D721Med (cell line): Measurements from ENCODE around the gene ZKSCAN8.

Experiments used
- DNase-seq: peaks from one replicate; pipeline ENCODE4 v3.0.0; 2011; ENCODE audit warnings: low spot score; ENCODE audit not compliant: insufficient read length
- FAIRE-seq: peaks from 2 replicates; lab custom pipeline; 2011; peaks lifted over from hg19 to GRCh38; lab: Jason Lieb, UNC
- TF ChIP-seq, protein P1 (sequence below): IDR thresholded peaks from 2 replicates; pipeline ENCODE4 v1.5.1; 2012; ENCODE audit warnings: mild to moderate bottlenecking, control low read depth; ENCODE audit not compliant: insufficient read depth; ENCODE audit errors: missing control alignments

ZKSCAN8 gene

DNA sequence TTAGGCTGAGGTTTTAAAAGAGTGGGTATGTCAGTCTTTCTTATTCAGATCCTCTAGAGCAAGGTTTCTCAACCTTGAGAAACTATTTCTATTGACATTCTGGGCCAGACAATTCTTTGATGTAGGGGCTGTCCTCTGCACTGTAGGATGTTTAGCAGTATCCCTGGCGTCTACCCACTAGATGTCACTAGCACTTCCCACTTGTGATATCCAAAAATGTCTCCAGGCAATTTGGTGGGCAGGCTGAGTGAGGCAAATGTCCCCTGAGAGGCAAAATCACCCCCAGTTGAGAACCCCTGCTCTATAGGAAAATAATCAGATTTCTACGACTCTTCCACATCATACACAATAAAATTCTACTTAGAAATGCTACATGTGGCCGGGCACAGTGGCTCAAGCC lies 7.7 kb upstream of the ZKSCAN8 start:
- TF ChIP-seq, protein P1, sequence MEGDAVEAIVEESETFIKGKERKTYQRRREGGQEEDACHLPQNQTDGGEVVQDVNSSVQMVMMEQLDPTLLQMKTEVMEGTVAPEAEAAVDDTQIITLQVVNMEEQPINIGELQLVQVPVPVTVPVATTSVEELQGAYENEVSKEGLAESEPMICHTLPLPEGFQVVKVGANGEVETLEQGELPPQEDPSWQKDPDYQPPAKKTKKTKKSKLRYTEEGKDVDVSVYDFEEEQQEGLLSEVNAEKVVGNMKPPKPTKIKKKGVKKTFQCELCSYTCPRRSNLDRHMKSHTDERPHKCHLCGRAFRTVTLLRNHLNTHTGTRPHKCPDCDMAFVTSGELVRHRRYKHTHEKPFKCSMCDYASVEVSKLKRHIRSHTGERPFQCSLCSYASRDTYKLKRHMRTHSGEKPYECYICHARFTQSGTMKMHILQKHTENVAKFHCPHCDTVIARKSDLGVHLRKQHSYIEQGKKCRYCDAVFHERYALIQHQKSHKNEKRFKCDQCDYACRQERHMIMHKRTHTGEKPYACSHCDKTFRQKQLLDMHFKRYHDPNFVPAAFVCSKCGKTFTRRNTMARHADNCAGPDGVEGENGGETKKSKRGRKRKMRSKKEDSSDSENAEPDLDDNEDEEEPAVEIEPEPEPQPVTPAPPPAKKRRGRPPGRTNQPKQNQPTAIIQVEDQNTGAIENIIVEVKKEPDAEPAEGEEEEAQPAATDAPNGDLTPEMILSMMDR, result peak; percentile 41
- DNase-seq (no peak), FAIRE-seq (no peak)

DNA sequence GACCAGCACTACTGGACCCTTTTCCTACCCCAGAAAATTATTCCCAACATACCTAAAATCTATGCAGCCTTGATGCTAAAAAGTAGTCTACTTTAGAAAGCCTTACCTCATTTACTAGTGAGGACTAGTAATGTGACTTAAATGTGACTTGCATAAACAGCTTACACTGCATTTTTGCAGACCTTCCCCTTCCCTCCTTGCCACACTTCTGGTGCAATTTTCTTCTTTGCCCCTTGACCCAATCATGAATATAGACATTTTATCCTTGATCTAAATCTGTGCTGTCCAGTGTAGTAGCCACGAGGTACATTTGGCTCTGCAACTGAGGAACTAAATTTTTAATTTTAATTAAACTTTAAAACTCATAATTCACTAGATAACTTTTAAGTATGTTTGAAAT lies 7.0 kb upstream of the ZKSCAN8 start:
- no peak for DNase-seq

DNA sequence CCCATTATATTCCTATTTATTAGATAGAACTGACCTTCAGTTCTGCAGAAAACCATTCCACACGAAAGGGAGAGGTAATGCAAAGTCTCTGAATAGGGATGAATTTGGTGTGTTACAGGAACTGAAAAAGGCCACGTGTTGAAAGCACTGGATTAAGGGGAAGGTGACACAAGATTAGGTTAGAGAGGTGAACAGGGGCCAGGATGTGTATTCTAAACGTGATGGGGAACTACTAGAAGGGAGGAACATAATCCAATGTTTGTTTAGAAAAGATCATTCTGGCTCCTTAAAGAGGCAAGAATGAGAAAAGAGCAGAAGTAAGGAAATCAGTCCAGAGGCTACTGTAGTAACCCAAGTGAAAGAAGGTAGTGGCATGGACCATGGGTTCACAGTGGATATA lies 6.3 kb upstream of the ZKSCAN8 start:
- TF ChIP-seq, protein P1, result no peak
- DNase-seq (no peak), FAIRE-seq (no peak)

More for the DNA sequence above, 7.0 kb upstream of the ZKSCAN8 start:
- no peak for FAIRE-seq
- TF ChIP-seq, protein P1, result no peak

DNA sequence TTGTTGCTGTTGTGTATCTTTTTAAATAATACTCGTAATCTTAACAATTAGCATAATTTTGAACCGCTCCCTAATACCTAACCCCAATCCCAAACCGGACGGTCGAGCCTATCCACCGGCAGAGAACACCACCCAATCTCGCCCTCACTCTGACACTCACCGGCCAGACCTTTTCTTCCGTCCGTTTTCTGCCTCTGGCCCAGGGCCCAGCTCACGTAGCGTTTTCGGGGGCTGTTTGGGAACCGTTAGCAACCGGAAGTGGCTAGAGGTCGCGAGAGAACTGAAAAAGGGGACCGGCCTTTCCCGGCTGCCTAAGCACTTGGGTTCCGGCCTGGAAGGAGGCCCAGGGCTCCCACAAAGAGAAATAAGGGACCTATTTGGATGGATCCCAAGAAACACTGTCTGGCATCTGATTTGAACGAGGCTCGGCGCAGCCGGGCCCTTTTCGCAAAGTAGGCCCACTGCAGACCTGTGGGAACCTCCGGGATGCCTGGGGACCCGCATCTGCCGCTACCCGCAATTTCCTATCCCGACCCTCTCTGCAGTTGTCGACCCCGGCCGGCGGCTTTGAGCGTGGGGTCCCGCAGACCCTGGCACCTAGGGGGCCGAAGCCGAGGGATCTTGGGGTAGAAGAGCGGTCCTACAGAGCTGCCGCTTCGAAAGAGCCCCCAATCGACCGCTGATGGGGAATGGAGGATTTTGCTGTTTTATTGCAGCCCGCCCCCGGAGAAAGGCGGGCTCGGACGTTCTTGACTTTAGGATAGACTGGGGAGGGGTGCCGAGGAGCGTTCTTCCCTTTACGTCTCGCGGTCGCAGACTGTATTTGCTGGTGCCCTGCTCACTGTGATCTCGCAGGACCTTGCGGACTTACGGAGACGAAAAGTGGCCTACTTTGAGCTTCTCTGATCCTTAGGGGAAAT lies 4.8 kb upstream of the ZKSCAN8 start:
- DNase-seq, result no peak
- no peak for FAIRE-seq
- TF ChIP-seq, protein P1, result no peak

DNA sequence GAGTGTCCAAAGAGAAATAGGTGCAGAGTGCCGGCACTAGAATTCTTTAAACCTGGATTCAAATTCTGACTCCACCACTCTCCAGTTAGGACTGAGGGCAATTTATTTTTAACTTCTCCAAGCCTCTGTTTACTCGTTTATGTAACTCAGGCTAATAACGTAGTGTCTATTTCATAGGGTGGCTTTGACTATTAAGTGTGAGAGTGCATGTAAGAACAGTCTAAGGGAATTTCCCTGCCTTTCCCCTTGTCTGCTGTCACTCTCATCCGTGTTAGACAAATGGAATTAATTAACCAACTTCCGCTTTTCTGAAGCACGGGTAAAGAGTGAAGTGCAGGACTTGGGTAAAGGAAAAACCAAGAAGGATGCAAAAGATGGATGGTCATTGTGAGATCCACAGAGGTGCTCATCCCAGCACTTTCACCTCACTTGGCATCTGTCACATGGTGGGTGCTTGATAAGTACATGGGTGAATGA lies 4.1 kb upstream of the ZKSCAN8 start:
- FAIRE-seq, result no peak
- TF ChIP-seq, protein P1, result no peak
- no peak for DNase-seq

DNA sequence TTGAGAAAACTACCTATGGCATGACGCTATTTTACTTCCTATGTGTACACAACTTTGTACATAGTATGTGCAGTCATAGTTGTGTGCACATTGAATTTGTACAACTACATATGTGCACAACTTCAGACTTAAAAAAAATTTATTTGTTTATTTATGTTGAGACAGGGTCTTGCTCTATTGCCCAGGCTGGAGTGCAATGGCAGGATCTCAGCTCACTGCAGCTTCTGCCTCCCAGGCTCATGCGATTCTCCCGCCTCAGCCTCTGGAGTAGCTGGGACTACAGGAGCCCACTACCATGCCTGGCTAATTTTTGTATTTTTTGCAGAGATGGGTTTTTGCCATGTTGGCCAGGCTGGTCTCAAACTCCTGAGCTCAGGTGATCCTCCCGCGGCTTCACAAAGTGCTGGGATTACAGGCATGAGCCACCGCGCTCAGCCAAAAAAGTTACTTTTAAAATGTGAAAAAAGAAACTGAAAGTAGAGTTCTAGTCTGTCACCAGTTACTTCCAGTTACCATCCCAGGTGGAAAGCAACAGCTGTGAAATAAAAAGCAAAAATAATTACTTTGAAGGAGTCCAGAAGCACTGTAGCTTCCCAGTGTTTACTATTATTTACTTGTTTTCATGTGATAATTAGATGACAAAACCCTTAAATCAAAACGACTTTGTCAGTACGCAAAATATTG lies 1.7 kb upstream of the ZKSCAN8 start:
- DNase-seq (no peak), FAIRE-seq (no peak)
- TF ChIP-seq, protein P1, result no peak

DNA sequence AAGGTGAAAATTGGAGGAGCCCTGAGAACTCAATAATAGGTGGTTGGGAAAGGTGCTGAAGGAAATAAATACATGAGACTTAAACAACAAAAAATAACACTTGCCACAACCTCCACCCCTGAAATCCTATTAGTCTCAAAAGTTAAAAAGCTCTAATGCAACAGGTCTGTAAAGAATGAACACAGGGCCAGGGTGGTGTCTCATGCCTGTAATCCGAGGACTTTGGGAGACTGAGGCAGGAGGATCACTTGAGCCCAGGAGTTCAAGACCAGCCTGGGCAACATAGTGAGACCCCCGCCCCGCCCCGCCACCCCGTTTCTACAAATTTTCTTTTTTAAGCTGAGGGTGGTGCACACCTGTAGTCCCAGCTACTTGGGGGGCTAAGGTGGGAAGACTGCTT lies 1.1 kb upstream of the ZKSCAN8 start:
- TF ChIP-seq, protein P1, result no peak
- FAIRE-seq, result no peak
- DNase-seq, result no peak
